Panc1 (cell line): ENCODE measurements around the gene PRSS27. TPM values are rescaled to one million over a fixed set of nuclear protein-coding genes. Genes with fewer than 3 reads are reported as not detected.

Experiments used
- ATAC-seq: fragments of 200-7000 bp; cut with Tn5 transposase; 2 replicates; pipeline ENCODE4 v1.9.1; 2020; ENCODE audit warnings: mild to moderate bottlenecking, moderate library complexity
- BruUV-seq: library from RNA; stranded (reverse); fragments of 400-500 nt; replicated peaks from 2 replicates; lab custom pipeline; 2021; lab: Mats Ljungman, UMichigan
- CTCF ChIA-PET: fragments of 300-600 bp; sonication (Branson Sonifier 250); formaldehyde crosslinking; loops from one replicate; lab custom pipeline; 2022; ENCODE audit warnings: antibody characterized with exemption; lab: Charles Lee
- POLR2A ChIA-PET: fragments of 300-600 bp; sonication (Branson Sonifier 250); formaldehyde crosslinking; loops from one replicate; lab custom pipeline; 2022; ENCODE audit warnings: antibody characterized with exemption; lab: Charles Lee
- DNase-seq: peaks from one replicate; pipeline ENCODE4 v3.0.0-alpha.2; 2010; ENCODE audit warnings: low read depth, low spot score
- H3K27ac ChIP-seq: 2 replicates; pipeline ENCODE4 v1.5.1; 2011; ENCODE audit warnings: mild to moderate bottlenecking, low read length, inconsistent platforms
- H3K27me3 ChIP-seq: fragments of 200-500 bp; sonication (Bioruptor generic); 2 replicates; pipeline ENCODE4 v1.6.0; 2014; ENCODE audit warnings: low read length, inconsistent platforms; ENCODE audit not compliant: control insufficient read depth, insufficient read depth
- H3K36me3 ChIP-seq: fragments of 200-500 bp; sonication (Bioruptor generic); 2 replicates; pipeline ENCODE4 v1.5.1; 2014; ENCODE audit warnings: inconsistent platforms, mild to moderate bottlenecking, low read length, moderate library complexity; ENCODE audit not compliant: control insufficient read depth, insufficient read depth
- H3K4me1 ChIP-seq: 2 replicates; pipeline ENCODE4 v1.5.1; 2011; ENCODE audit warnings: inconsistent platforms, mild to moderate bottlenecking, low read length, moderate library complexity; ENCODE audit not compliant: control insufficient read depth, insufficient read depth
- H3K4me3 ChIP-seq, 2 experiments: 2 replicates each; pipeline ENCODE4 v1.5.1; 2011 to 2012; ENCODE audit warnings: low read depth in 2 of 2, low read length in 2 of 2, mild to moderate bottlenecking in 2 of 2, inconsistent platforms in 1 of 2, moderate library complexity in 1 of 2
- H3K9me3 ChIP-seq: fragments of 200-500 bp; sonication (Bioruptor generic); 2 replicates; pipeline ENCODE4 v1.5.1; 2014; ENCODE audit warnings: low read depth, mild to moderate bottlenecking, inconsistent platforms, low read length, moderate library complexity; ENCODE audit not compliant: control insufficient read depth, insufficient read depth
- POLR2AphosphoS5 ChIP-seq: IDR thresholded peaks from 2 replicates; pipeline ENCODE4 v1.6.1; 2012; ENCODE audit warnings: mild to moderate bottlenecking, low read depth, low read length, moderate library complexity
- SIN3A ChIP-seq: IDR thresholded peaks from 2 replicates; pipeline ENCODE4 v1.6.1; 2012; ENCODE audit warnings: low read depth, mild to moderate bottlenecking, low read length, moderate library complexity, borderline replicate concordance; ENCODE audit not compliant: insufficient read depth
- TCF7L2 ChIP-seq: IDR thresholded peaks from 2 replicates; pipeline ENCODE4 v1.6.1; 2011; ENCODE audit warnings: mild to moderate bottlenecking, low read depth, low read length, inconsistent platforms
- in situ Hi-C: cut with HindIII; loops from 2 replicates; pipeline ENCODE4 v1.10.0; 2016; ENCODE audit warnings: low sequenced_read_pairs, low pct_unique_long_range_greater_than_20kb
- intact Hi-C: fragments of 100-400 bp; cut with micrococcal nuclease; formaldehyde crosslinking; loops from one replicate; pipeline ENCODE4 v1.10.0; 2022; ENCODE audit not compliant: unreplicated experiment
- total RNA-seq: library from RNA; stranded (reverse); gene quantifications from one replicate; pipeline ENCODE4 v1.2.1, GENCODE V29; 2021; ENCODE audit not compliant: unreplicated experiment
- TF ChIP-seq, protein P1 (sequence below): fragments of 450-650 bp; IDR thresholded peaks from 2 replicates; pipeline ENCODE4 v1.5.1; 2017; ENCODE audit warnings: mild to moderate bottlenecking
- TF ChIP-seq, protein P2 (sequence below), 2 experiments: IDR thresholded peaks; 2 replicates each; pipeline ENCODE4 v1.6.1; 2011 to 2012; ENCODE audit warnings: low read depth in 2 of 2, control low read depth in 1 of 2, low read length in 1 of 2, mild to moderate bottlenecking in 1 of 2, moderate library complexity in 1 of 2; ENCODE audit not compliant: insufficient read depth in 1 of 2

The PRSS27 gene
- total RNA-seq, 1 experiment from 2014 or later, result 3.3 TPM

DNA sequence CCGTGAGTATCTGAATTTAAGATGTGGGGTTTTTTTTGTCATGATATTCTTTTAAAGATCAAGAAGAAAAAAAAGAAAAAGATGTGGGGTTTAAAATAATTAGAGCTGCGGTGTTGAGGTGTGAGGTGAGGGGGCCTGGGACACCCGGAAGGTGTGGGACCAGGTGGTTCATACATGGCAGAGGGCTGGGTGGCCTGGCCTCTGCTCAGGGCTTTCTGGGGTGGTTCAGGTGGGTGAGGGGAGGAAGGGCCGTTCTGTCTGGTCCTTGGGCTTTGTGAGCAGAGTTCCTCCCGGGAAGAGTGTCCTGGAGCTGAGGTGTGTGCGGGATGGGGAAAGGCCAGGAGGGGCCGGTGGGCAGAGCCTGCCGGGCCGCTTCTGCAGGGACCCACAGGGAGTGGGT, 5.0 kb downstream of the PRSS27 start:
- in situ Hi-C loops, result no loop called here
- no peak for DNase-seq

DNA sequence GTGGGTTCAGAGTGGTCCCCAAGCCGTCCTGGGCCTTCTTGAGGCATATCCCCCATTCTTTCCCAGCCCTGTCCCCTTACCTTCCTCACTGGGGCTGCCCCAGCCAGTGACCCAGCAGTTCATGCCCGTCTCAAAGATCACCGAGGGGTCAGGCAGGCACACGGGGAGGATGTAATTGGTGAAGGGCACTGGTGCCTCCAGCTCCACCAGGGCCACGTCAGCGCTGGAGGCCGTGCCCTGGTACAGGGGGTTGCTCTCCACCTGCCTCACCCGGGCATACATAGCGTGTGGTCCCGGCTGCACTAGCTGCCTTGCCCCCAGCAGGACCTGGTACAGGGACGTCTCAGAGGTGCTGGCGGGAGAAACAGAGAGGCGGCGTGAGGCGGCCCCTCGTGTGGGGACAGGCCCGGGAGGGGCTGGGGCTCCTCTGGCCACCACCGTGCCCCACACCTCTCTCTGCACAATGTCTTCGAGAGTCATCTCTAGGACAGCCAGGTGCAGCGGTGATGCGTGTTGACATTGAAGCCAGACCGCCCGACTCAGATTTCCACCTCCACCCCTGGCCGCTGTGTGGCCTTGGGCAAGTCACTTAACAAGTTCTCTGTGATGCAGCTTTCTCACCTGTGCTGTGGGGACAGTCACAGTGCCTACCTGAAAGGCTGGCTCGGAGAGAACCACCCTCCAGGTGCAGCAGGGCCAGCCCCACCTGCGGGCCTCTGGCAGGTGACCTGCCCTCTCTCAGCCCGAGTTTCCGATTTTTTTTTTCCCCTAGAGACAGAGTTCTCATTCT, 5.8 kb downstream of the PRSS27 start:
- CTCF ChIA-PET, result no interaction called here
- no peak overlapping the region for H3K27ac ChIP-seq
- POLR2A ChIA-PET, result interaction anchor here (0.5 kb wide), 1 partner anchor 16 kb away, joined by 3 read pairs; no protein-coding TSS in a partner anchor
- intact Hi-C loops (no loop called here), in situ Hi-C loops (no loop called here)
- H3K27me3 ChIP-seq, result no peaks in the 10 kb centered on the region
- no peak for ATAC-seq
- H3K4me1 ChIP-seq, result peaks cover 7% of the 10 kb centered on the region
- no peak overlapping the region for H3K4me3 ChIP-seq
- H3K36me3 ChIP-seq, result no peaks in the 10 kb centered on the region
- BruUV-seq, result no TSS peak
- TF ChIP-seq, protein P1, sequence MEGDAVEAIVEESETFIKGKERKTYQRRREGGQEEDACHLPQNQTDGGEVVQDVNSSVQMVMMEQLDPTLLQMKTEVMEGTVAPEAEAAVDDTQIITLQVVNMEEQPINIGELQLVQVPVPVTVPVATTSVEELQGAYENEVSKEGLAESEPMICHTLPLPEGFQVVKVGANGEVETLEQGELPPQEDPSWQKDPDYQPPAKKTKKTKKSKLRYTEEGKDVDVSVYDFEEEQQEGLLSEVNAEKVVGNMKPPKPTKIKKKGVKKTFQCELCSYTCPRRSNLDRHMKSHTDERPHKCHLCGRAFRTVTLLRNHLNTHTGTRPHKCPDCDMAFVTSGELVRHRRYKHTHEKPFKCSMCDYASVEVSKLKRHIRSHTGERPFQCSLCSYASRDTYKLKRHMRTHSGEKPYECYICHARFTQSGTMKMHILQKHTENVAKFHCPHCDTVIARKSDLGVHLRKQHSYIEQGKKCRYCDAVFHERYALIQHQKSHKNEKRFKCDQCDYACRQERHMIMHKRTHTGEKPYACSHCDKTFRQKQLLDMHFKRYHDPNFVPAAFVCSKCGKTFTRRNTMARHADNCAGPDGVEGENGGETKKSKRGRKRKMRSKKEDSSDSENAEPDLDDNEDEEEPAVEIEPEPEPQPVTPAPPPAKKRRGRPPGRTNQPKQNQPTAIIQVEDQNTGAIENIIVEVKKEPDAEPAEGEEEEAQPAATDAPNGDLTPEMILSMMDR, result no peak
- TF ChIP-seq, protein P2, sequence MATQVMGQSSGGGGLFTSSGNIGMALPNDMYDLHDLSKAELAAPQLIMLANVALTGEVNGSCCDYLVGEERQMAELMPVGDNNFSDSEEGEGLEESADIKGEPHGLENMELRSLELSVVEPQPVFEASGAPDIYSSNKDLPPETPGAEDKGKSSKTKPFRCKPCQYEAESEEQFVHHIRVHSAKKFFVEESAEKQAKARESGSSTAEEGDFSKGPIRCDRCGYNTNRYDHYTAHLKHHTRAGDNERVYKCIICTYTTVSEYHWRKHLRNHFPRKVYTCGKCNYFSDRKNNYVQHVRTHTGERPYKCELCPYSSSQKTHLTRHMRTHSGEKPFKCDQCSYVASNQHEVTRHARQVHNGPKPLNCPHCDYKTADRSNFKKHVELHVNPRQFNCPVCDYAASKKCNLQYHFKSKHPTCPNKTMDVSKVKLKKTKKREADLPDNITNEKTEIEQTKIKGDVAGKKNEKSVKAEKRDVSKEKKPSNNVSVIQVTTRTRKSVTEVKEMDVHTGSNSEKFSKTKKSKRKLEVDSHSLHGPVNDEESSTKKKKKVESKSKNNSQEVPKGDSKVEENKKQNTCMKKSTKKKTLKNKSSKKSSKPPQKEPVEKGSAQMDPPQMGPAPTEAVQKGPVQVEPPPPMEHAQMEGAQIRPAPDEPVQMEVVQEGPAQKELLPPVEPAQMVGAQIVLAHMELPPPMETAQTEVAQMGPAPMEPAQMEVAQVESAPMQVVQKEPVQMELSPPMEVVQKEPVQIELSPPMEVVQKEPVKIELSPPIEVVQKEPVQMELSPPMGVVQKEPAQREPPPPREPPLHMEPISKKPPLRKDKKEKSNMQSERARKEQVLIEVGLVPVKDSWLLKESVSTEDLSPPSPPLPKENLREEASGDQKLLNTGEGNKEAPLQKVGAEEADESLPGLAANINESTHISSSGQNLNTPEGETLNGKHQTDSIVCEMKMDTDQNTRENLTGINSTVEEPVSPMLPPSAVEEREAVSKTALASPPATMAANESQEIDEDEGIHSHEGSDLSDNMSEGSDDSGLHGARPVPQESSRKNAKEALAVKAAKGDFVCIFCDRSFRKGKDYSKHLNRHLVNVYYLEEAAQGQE (IDR thresholded peaks at IDR 0.05; ENCODE audit: insufficient read depth in 1 of 2, low read depth in 2 of 2, low read length in 1 of 2), result peak in 1 of 2 experiments; percentile 31; a peak in 1 of 4 replicates
- TF ChIP-seq TCF7L2, result no peak
- H3K9me3 ChIP-seq, result no peaks in the 10 kb centered on the region
- no peak for DNase-seq

More for the DNA sequence above, 5.0 kb downstream of the PRSS27 start:
- Histone ChIP-seq H3K4me1 (peaks cover 16% of the 10 kb centered on the region), H3K9me3 (no peaks in the 10 kb centered on the region), H3K4me3 (no peak overlapping the region), H3K36me3 (no peaks in the 10 kb centered on the region), H3K27ac (no peak overlapping the region), H3K27me3 (no peaks in the 10 kb centered on the region)
- no TSS peak for BruUV-seq
- ChIA-PET CTCF (no interaction called here), POLR2A (interaction anchor here (0.6 kb wide), 1 partner anchor 37 kb away, joined by 3 read pairs; the partner anchor contains the start of gene SRRM2)
- intact Hi-C loops, result no loop called here
- TF ChIP-seq TCF7L2 (no peak), POLR2AphosphoS5 (no peak), SIN3A (no peak)
- TF ChIP-seq, protein P1, result no peak
- TF ChIP-seq, protein P2 (IDR thresholded peaks at IDR 0.05; ENCODE audit: insufficient read depth in 1 of 2, low read depth in 2 of 2, low read length in 1 of 2), result no peak
- no peak for ATAC-seq
